NT2/D1 (cell line): Measurements from ENCODE around the gene SND1.

Experiments
- SUZ12 ChIP-seq: IDR thresholded peaks from 2 replicates; pipeline ENCODE4 v1.6.1; 2011; ENCODE audit not compliant: insufficient read length, insufficient read depth; ENCODE audit errors: extremely low read depth
- YY1 ChIP-seq: IDR thresholded peaks from 2 replicates; pipeline ENCODE4 v1.6.1; 2011; ENCODE audit not compliant: insufficient read length, insufficient read depth
- ZNF274 ChIP-seq: IDR thresholded peaks from 2 replicates; pipeline ENCODE4 v1.6.1; 2011; ENCODE audit warnings: mild to moderate bottlenecking, low read depth, low read length

- TF ChIP-seq YY1 (no peak), ZNF274 (no peak), SUZ12 (no peak)
Measured at GRCh38 chr7:127948312-127948711, 296.3 kb downstream of the SND1 start.
